Ureter (tissue), 1 donor: Measurements from ENCODE around the gene C2. TPM values are rescaled to one million over a fixed set of nuclear protein-coding genes. Genes with fewer than 3 reads are reported as not detected.
"Not testable (repeated sequence)": the region's sequence is repeated elsewhere in the genome, so short reads cannot be mapped to it uniquely, and the experiment has no call there.

Experiments used
- DNase-seq: peaks from one replicate; pipeline ENCODE4 v3.0.0-alpha.2; 2020; ENCODE audit warnings: low spot score
- total RNA-seq: library from RNA; stranded (reverse); gene quantifications from one replicate; pipeline ENCODE4 v1.2.4, GENCODE V29; 2023
- donor health status: DM: yes; HTN: yes; CAD: no.

Gene C2
- total RNA-seq, 1 donor from 2014 or later: 17.1 TPM

DNA sequence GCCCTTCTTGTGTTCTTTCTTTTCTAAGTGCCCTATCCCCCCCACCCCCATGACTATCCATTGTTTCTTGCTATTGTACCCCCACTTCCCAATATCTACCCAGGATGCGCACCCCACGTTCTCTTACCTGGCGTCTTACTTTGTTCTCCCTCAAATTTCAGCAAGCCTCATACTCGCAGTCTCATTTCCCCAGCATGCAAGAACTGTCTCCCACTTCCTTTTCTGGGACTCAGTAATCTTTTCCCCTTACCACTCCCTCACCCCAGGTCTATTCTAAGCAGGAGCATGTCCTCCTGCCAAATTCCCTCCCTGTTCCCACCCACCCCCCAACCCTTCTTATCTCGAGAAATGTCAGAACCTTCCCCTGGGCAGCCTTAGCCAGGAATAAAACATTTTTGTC, 28.3 kb upstream of the C2 start:
- no peak for DNase-seq

DNA sequence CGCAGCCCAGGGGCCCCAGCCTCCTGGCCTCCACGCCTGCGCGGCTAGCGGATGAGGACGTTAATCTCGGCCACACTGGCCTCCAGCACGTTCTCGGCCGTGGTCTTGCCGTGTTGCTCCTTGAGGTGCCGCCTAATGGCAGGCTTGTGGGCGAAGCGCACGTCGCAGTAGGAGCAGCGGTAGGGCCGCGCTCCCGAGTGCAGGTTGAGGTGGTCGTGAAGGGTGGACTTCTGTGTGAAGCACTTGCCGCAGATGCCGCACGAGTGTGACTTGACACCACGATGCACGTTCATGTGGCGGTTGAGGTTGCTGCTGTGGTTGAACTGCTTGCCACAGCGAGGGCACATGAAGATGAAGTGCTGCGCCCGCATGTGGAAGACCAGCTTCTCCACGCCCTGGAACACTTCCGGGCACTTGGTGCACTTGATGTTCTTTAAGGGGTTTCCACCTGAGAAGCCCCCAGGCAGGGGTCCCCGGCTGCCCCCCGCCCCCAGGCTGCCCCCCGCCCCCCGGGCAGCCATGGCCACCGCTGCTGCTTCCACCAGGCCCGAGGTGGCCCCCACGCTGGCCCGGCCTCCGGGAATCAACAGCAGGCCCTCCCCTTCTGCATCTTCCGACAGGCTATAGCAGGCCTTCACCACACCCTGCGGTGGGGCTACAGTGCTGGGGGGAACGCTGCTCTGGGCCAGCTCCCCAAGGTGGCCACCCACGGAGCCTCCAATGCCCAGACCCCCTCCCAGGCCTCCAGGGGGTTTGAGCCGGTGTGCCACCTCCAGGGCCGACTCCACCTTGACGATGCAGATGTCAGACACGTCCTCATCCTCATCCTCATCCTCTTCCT, 27.4 kb upstream of the C2 start:
- no peak for DNase-seq

DNA sequence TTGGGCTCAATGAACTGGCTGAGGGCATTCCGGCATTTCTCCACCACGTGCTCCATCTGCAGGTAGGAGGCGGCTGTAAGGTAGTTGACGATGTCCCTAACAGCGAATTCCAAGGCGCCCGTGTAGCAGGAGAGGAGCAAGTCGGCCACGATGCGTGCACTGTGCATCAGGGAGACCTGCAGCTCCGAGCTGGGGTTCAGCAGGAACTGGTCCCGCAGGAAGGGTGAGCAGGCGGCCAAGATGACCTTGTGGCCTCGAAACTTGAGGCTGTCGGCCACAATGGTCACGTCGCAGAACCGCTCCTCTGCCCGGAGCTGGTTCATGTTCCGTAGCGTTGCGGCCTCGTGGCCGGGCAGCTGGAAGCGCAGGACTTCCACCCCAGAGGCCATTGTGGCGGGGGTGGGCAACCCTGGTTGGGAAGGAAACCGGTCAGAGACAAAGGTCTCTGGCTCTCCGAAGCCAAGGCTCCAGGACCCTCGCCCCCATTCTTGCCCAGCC, 26.6 kb upstream of the C2 start:
- DNase-seq: peak; percentile 62

DNA sequence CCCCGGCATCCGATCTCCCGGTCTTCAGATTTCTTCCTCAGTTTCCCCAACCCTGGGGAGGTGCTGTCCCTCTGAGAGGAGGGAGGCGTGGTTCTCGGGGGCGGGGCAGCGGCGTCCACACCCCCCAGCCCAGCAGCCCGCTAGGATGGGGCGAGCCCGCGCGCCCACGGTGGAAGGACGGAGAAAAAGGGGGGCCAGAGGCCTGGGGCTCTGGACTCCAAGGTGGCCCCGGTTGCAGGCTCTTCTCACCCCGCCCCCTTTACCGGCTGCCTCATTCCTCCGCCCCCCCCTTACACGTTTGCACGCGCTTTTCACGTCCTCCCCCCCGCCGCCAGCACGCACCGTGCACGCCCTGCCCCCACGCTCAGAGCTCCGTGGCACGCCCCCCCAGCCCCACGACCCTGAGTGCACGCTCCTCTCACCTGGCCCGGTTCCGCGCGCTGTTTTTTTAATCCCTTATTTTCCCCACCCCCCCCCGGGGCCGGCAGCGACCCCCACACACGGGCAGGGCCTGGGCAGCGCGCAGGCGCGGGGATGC, 26.0 kb upstream of the C2 start:
- DNase-seq: peak; percentile 69

DNA sequence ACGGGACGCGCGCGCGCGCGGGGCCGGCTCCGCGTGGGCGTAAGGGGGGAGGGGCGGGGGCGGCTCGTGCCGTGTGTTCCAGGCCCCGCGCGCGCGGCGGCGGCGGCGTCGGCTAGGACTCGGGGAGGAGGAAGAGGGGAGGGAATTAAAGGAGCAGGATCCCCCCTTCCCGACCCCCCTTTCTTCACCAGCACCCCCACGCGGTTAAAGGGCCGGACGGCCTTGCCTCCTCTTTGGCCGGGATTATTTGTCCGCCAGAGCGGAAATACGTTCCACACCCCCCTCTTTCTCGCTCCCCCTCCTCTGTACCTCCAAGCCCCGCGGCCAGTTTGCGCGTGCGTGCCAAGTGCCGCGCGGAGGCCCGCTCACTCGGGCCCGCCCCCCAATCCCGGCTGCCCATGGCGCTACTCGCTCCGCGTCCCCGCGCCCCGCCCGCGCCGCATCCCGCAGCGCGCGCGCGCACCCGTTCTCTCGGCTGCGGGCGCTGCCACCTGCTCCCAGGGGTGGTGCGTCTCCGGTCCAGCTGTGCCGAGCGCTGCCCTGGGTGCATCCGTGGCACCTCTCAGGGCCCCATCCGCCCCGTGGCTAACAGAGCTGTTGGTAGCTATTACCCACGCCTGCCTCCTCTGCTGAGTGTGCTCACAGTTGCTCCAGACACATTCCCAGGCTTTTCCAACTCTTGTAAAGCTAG, 25.4 kb upstream of the C2 start, which contains the start of gene ZBTB12:
TSS of gene ZBTB12 (minus strand) at position 134 of the 691 bp plus-strand sequence. CDS start 781 bp downstream, outside the sequence.
- peak; percentile 94 for DNase-seq

GRCh38 chr6:31903957-31904356, 23.6 kb upstream of the C2 start:
- no peak for DNase-seq

DNA sequence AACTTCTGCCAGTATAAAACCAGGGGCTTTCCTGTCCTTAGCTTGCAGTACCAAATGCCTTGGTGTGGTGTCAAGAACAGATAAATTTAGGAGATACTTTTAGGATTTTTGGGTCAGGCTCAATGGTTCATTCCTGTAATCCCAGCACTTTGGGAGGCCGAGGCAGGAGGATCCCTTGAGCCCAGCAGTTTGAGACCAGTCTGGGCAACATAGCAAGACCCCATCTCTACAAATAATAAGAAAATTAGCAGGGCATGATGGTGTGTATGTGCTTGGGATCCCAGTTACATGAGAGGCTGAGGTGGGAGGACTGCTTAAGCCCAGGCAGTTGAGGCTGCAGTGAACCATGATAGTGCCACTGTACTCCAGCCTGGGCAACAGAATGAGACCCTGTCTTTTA, 22.5 kb upstream of the C2 start:
- DNase-seq: no peak

- no peak for DNase-seq
These were observed 21.4 kb upstream of the C2 start for GRCh38 chr6:31906122-31906521.

GRCh38 chr6:31906727-31907126, 20.8 kb upstream of the C2 start:
- not testable (repeated sequence) for DNase-seq

DNA sequence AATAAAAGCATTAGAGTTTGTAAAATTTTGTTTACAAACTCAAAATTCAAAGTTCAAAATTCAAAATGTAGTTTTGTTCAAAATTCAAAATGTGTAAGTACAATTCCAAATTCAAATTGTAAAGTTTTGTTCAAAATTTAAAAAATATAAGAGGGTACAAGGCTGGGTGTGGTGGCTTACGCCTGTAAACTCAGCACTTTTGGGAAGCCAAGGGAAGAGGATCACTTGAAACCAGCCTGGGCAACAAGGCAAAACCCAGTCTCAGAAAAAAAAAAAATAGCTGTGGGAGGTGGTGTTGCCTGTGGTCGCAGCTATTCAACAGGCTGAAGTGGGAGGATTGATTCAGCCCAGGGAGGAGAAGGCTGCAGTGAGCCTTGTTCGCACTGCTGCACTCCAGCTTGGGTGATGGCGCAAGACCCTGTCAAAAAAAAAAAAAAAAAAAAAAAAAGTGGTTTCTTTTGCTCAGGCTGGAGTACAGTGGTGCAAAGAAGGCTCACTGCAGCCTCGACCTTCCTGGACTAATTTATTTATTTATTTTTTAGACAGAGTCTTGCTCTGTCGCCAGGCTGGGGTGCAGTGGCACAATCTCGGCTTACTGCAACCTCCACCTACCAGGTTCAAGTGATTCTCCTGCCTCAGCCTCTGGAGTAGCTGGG, 20.2 kb upstream of the C2 start:
- DNase-seq: no peak

DNA sequence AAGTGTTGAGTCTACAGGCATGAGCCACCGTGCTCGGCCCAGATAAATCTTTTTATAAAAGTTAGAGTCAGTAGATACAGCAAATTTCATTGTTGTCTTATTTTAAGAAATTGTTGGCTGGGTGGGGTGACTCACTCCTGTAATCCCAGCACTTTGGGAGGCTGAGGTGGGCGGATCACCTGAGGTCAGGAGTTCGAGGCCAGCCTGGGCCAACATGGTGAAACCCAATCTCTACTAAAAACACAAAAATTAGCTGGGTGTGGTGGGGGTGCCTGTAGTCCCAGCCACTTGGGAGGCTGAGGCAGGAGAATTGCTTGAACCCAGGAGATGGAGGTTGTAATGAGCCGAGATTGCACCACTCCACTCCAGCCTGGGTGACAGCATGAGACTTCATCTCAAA, 19.3 kb upstream of the C2 start:
- DNase-seq: not testable (repeated sequence)

- DNase-seq: no peak
These were observed 18.7 kb upstream of the C2 start for GRCh38 chr6:31908791-31909190.

GRCh38 chr6:31909298-31909697, 18.2 kb upstream of the C2 start:
- not testable (repeated sequence) for DNase-seq

DNA sequence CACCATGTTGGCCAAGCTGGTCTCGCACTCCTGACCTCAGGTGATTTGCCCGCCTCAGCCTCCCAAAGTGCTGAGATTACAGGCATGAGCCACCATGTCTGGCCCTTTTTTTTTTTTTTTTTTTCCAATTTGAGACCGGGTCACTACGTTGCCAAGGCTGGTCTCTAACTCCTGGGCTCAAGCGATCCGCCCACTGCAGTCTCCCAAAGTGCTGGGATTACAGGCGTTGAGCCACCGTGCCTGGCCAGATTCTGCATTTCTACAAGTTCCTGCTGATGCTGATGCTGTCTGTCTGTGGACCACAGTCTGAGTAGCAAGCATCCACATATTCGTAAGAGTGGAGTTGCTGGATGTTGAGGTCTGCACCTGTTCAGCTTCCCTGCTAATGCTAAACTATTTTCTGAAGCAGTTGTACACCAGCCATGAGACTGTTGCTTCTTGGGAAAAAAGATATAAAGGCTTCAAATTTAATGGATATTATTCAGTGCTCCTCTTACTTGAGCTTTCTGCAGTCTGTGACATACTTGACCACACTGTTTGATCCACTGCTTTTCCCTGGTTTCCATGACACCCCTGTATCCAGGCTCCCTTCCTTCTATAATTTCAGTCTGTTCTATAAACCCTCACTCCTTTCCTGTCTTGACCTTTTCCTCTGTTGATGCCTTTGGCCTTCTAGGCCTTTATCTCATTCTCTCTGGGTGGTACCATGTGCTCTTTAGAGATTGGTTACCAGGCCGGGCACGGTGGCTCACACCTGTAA, 15.5 kb upstream of the C2 start:
- no peak for DNase-seq

DNA sequence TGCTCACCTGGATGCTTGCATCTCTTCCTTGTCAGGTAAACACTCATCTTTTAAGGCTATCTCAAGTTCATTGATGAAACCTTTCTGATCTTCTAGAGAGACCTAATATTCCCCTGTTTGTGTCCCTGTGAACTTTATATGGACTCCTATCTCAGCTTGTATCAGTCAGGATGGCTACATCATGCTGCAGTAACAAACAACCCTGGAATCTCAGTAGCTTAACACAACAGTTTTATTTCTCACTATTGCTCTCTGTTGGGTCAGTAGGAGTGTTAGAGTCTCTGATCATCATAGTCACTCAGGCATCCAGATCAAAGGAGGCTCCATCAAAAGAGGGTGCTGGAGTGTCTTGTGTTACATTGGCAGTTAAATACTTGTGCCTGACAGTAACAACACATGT, 12.2 kb upstream of the C2 start:
- DNase-seq: no peak

- DNase-seq: no peak
These were observed 11.8 kb upstream of the C2 start for GRCh38 chr6:31915756-31916155.

DNA sequence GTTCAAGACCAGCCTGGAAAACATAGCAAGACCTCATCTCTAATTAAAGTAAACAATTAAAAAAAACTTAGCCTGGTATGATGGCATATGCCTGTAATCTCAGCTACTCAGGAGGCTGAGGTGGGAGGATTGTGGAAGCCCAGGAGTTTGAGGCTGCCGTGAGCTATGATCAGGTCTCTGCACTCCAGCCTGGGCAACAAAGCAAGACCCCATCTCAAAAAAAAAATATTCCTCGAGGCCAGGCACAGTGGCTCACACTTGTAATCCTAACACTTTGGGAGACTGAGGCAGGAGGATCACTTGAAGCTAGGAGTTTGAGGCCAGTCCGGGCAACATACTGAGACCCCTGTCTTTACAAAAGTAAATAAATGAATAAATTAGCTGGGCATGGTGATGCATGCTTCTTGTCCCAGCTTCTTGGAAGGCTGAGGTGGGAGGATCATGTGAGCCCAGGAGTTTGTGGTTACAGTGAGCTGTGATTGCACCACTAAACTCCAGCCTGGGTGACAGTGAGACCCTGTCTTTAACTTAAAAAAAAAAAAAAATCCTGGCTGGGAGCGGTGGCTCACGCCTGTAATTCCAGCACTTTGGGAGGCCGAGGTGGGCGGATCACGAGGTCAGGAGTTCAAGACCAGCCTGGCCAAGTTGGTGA, 9.3 kb upstream of the C2 start:
- no peak for DNase-seq

DNA sequence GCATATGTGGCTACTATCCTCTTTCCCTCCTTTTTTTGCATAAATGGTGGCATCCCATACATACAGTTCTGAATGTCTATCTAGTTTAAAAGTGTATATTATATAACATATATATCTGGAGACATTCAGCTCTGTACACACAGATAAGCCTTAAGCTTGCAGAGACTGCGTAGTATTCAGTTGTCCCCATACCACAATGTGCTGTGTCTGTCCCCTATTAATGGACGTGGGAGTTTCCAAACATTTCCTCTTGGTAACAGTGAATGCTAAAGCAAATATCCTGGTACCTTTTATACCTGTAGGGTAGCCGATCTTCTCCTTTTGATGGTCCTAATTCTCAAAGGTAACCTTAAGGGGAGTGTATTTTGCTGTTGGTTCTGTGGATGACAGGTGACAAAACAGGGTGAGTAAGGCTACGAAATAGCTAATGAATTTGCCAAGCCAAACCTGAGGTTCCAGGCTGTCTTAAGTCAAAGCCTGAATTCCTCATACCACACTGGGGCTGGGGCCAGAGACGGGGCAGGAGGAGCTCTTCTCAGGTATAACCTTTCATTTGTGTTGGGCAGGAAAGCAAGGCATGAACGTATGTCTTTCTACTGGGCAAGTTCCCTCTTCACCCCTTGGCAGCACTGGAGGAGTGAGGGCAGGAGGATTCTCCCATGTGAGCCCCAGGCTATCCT, 7.8 kb upstream of the C2 start:
- no peak for DNase-seq

DNA sequence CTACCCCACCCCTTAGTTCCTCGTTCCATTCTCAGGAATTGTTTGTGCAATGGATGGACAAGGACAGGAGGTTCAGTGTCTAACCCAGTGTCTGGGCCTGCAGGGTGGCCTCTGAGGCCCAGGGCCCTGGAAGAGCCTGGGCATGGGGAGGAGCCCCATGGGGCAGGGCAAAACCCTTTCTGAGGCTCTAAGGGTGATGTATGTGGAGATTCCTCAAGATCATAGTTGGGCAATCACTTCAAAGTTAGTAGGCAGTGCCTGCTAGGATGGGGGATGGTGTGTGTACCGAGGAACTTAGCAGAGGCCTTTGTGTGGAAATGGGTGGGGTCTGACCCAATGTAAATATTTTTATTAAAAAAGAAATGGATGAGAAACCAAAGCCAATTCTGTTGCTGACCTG, 6.7 kb upstream of the C2 start:
- no peak for DNase-seq

DNA sequence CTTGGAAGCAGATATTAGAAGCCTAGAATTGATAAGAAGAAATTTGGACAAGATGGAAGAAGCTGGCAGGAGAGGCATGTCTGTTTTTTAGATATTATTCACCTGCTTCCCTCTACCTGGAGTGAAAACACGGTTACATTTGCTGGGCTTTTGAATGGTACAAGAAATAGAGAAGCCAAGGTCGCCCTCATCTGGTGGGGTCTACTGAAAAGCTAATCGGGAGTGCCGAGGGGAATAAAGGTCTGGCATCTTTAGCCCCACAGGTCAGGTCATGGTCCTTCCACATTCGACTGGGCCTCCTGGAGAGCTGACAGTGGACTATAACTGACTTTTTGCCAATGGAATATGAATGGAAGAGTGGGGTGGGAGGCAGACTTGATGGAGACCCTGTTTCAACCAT, 4.6 kb upstream of the C2 start:
- no peak for DNase-seq
